Stimulated activated CD4-positive, alpha-beta T cell treated with anti-CD3 and anti-CD28 coated beads, TNF-alpha, amount 100 ng/mL, for 4 hours (primary cell): Measurements from ENCODE around the gene GZMM.

Experiments
- DNase-seq, 3 experiments: peaks; one replicate each; pipeline ENCODE4 v3.0.0-alpha.2; 2020; ENCODE audit warnings: low read depth in 3 of 3

The GZMM gene

GRCh38 chr19:512547-513365 is 31.1 kb upstream of the GZMM start:
- no peak for DNase-seq

GRCh38 chr19:513368-514165 is 30.3 kb upstream of the GZMM start:
- no peak for DNase-seq

- no peak for DNase-seq
Measured at GRCh38 chr19:514166-514663, 29.6 kb upstream of the GZMM start.

- no peak for DNase-seq
Measured at GRCh38 chr19:517721-518597, 25.9 kb upstream of the GZMM start.

- peak; percentile 32 to 45 (median 42) for DNase-seq
Measured at GRCh38 chr19:518598-519231, 25.1 kb upstream of the GZMM start.

- no peak for DNase-seq
Measured at GRCh38 chr19:519449-519865, 24.4 kb upstream of the GZMM start.

- DNase-seq, result no peak
Measured at GRCh38 chr19:522726-523125, 21.1 kb upstream of the GZMM start.

GRCh38 chr19:524062-524674 is 19.7 kb upstream of the GZMM start:
- DNase-seq, result no peak

GRCh38 chr19:525029-525428 is 18.8 kb upstream of the GZMM start:
- no peak for DNase-seq

GRCh38 chr19:525857-526419 is 17.9 kb upstream of the GZMM start:
- no peak for DNase-seq

- DNase-seq, result no peak
Measured at GRCh38 chr19:530134-531008, 13.5 kb upstream of the GZMM start.

- DNase-seq, result peak; percentile 79 to 83 (median 80)
Measured at GRCh38 chr19:531009-531752, 12.7 kb upstream of the GZMM start.

GRCh38 chr19:531753-532560 is 11.9 kb upstream of the GZMM start, which contains the start of gene CDC34:
TSS of gene CDC34 (plus strand) at chr19:531760. CDS start at chr19:531932, 172 bp downstream.
- DNase-seq, result no peak

- no peak for DNase-seq
Measured at GRCh38 chr19:532561-533363, 11.1 kb upstream of the GZMM start.

GRCh38 chr19:533364-534058 is 10.3 kb upstream of the GZMM start:
- DNase-seq, result no peak

- no peak for DNase-seq
Measured at GRCh38 chr19:534088-534487, 9.8 kb upstream of the GZMM start.
